ENCODE data around the gene UGT1A8.

Gene UGT1A8

DNA sequence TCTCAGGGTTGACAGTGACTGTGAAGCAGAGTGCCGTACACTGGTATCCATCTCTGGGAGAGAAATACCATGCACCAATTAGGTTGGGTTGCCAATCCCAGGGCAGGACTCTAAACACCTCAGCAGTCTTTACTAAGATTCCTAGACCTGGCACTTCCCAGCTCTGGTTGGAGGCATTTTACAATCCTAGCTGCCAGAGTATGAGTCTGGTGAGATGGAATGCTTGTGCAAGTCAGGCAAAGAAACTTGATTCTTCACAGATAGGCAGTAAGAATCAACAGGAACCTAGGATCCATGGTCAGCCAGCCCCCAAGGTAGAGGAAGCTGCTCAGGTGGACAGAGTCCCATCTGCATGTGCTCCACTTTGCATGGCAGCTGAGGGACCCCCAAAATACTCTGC lies 89.3 kb downstream of the UGT1A8 start:
- Histone ChIP-seq H2AFZ (ENCODE audit: low read length) (no peak overlapping the region), H3K9me3 (replicated peaks; ENCODE audit: insufficient read depth, low read length) (no peaks in the 10 kb centered on the region), H4K20me1 (ENCODE audit: insufficient read depth, low read length) (no peaks in the 10 kb centered on the region), H3K36me3 (replicated peaks; ENCODE audit: insufficient read depth, low read length) (no peaks in the 10 kb centered on the region), H3K79me2 (ENCODE audit: low read length) (no peaks in the 10 kb centered on the region), H3K27ac (ENCODE audit: low read length) (no peak overlapping the region), H3K4me2 (ENCODE audit: low read depth, low read length) (no peak overlapping the region), H3K27me3 (replicated peaks; ENCODE audit: insufficient read depth, low read length) (no peaks in the 10 kb centered on the region), H3K4me1 (ENCODE audit: low read length) (no peaks in the 10 kb centered on the region), H3K4me3 (ENCODE audit: low read length) (no peak overlapping the region), H3K9me2 (replicated peaks; ENCODE audit: insufficient read depth, low read length) (no peaks in the 10 kb centered on the region), H3K9ac (ENCODE audit: low read length) (no peak overlapping the region), H3F3A (ENCODE audit: insufficient read depth, low read length) (no peaks in the 10 kb centered on the region)
- DNase-seq, result no peak
- TF ChIP-seq, protein P1, sequence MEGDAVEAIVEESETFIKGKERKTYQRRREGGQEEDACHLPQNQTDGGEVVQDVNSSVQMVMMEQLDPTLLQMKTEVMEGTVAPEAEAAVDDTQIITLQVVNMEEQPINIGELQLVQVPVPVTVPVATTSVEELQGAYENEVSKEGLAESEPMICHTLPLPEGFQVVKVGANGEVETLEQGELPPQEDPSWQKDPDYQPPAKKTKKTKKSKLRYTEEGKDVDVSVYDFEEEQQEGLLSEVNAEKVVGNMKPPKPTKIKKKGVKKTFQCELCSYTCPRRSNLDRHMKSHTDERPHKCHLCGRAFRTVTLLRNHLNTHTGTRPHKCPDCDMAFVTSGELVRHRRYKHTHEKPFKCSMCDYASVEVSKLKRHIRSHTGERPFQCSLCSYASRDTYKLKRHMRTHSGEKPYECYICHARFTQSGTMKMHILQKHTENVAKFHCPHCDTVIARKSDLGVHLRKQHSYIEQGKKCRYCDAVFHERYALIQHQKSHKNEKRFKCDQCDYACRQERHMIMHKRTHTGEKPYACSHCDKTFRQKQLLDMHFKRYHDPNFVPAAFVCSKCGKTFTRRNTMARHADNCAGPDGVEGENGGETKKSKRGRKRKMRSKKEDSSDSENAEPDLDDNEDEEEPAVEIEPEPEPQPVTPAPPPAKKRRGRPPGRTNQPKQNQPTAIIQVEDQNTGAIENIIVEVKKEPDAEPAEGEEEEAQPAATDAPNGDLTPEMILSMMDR (IDR thresholded peaks at IDR 0.05; ENCODE audit: low read length), result no peak
- TF ChIP-seq EZH2 (optimal IDR thresholded peaks at IDR 0.05; ENCODE audit: low read depth, low read length), result no peak
- no peak for TF ChIP-seq EZH2phosphoT487 (IDR thresholded peaks at IDR 0.05; ENCODE audit: low read length)

DNA sequence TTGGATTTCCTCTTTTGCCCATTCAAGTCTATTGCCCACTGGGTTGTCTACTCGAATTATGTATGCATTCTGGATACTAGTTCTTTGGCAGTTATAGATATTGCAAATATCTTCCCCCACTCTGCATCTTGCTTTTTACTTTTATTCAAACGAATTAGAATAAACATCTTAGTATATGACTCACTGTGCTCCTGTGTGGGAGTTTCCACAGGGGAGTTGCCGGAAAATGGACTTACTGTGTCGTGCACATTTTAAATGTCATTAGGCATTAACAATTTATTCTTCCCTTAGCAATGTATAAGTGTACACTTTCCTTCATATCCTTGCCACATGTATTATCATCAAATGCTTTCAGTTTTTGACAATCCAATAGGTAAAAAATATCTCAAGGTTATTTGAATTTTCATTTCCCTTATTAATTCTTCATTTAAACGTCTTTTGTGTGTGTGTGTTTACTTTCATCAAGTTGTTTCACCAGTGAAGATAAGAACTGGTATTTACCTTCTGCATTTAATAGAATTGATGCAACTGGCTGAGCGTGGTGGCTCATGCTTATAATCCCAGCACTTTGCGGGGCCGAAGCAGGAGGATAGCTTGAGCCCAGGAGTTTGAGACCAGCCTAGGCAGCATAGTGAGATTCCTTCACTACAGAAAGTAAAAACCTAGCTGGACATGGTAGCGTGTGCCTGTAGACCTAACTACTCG lies 90.7 kb downstream of the UGT1A8 start:
- Histone ChIP-seq H3K4me1 (ENCODE audit: low read length) (no peaks in the 10 kb centered on the region), H3K79me2 (ENCODE audit: low read length) (no peaks in the 10 kb centered on the region), H3K4me2 (ENCODE audit: low read depth, low read length) (no peak overlapping the region), H3K9me2 (replicated peaks; ENCODE audit: insufficient read depth, low read length) (no peaks in the 10 kb centered on the region), H2AFZ (ENCODE audit: low read length) (no peak overlapping the region), H4K20me1 (ENCODE audit: insufficient read depth, low read length) (no peaks in the 10 kb centered on the region), H3F3A (ENCODE audit: insufficient read depth, low read length) (no peaks in the 10 kb centered on the region), H3K9me3 (replicated peaks; ENCODE audit: insufficient read depth, low read length) (no peaks in the 10 kb centered on the region), H3K9ac (ENCODE audit: low read length) (no peak overlapping the region), H3K4me3 (ENCODE audit: low read length) (no peak overlapping the region), H3K27ac (ENCODE audit: low read length) (no peak overlapping the region), H3K27me3 (replicated peaks; ENCODE audit: insufficient read depth, low read length) (no peaks in the 10 kb centered on the region), H3K36me3 (replicated peaks; ENCODE audit: insufficient read depth, low read length) (no peaks in the 10 kb centered on the region)
- TF ChIP-seq EZH2 (optimal IDR thresholded peaks at IDR 0.05; ENCODE audit: low read depth, low read length), result no peak
- TF ChIP-seq, protein P1 (IDR thresholded peaks at IDR 0.05; ENCODE audit: low read length), result no peak
- no peak for TF ChIP-seq EZH2phosphoT487 (IDR thresholded peaks at IDR 0.05; ENCODE audit: low read length)
- no peak for DNase-seq

DNA sequence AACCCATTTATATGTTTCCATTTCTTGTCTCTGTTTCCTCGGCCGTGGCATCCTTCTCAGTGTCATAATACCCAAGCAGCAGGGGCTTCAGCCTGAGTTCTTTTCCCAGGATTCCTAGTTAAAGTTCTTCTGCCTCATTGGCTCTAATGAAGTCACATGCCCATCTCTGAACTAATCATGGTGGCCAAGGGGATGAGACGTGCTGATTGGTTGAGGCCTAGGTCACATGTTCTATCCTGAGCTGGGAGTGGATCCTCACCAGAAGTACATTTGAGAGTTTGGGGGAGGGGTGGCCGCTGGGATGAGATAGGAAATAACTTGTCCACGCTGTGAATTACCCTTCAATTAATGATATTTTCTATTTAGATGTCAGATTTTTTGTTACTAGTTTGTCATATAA lies 91.5 kb downstream of the UGT1A8 start:
- H3K4me3 ChIP-seq (ENCODE audit: low read length), result no peak overlapping the region
- no peaks in the 10 kb centered on the region for H4K20me1 ChIP-seq (ENCODE audit: insufficient read depth, low read length)
- H3K27me3 ChIP-seq (replicated peaks; ENCODE audit: insufficient read depth, low read length), result no peaks in the 10 kb centered on the region
- no peak overlapping the region for H3K9ac ChIP-seq (ENCODE audit: low read length)
- no peaks in the 10 kb centered on the region for H3F3A ChIP-seq (ENCODE audit: insufficient read depth, low read length)
- DNase-seq, result no peak
- no peak overlapping the region for H3K4me2 ChIP-seq (ENCODE audit: low read depth, low read length)
- H3K27ac ChIP-seq (ENCODE audit: low read length), result no peak overlapping the region
- H3K4me1 ChIP-seq (ENCODE audit: low read length), result no peaks in the 10 kb centered on the region
- H3K9me2 ChIP-seq (replicated peaks; ENCODE audit: insufficient read depth, low read length), result no peaks in the 10 kb centered on the region
- no peaks in the 10 kb centered on the region for H3K79me2 ChIP-seq (ENCODE audit: low read length)
- TF ChIP-seq, protein P1 (IDR thresholded peaks at IDR 0.05; ENCODE audit: low read length), result no peak
- TF ChIP-seq EZH2 (optimal IDR thresholded peaks at IDR 0.05; ENCODE audit: low read depth, low read length) (no peak), EZH2phosphoT487 (IDR thresholded peaks at IDR 0.05; ENCODE audit: low read length) (no peak)
- H2AFZ ChIP-seq (ENCODE audit: low read length), result no peak overlapping the region
- no peaks in the 10 kb centered on the region for H3K9me3 ChIP-seq (replicated peaks; ENCODE audit: insufficient read depth, low read length)
- no peaks in the 10 kb centered on the region for H3K36me3 ChIP-seq (replicated peaks; ENCODE audit: insufficient read depth, low read length)
